ENCODE data around the gene CERS6. TPM values are rescaled to one million over a fixed set of nuclear protein-coding genes. Genes with fewer than 3 reads are reported as not detected.

CERS6 gene
- total and polyA plus RNA-seq, 10 of the 15 experiments (the other 5 are each of a cell fraction or from before 2014, with no cell fraction given) = 1.3 to 20.4 (median 14.1) TPM

- TF ChIP-seq BCL3 (IDR thresholded peaks at IDR 0.05; ENCODE audit: borderline replicate concordance, insufficient read depth, low read depth, low read length, poor library complexity, severe bottlenecking) (no peak), SMARCA5 (IDR thresholded peaks at IDR 0.05) (no peak), RB1 (IDR thresholded peaks at IDR 0.05; ENCODE audit: borderline replicate concordance) (no peak), EZH2 (IDR thresholded peaks at IDR 0.05; ENCODE audit: borderline replicate concordance, control insufficient read depth, low read depth, low read length) (no peak)
Observed at GRCh38 chr2:168798888-168799410, 342.9 kb downstream of the CERS6 start (continued).

- RAD21 ChIA-PET (ENCODE audit: unreplicated experiment) = no interaction called here
- no peaks in the 10 kb centered on the region for H3K4me1 ChIP-seq (ENCODE audit: control insufficient read depth, insufficient read depth, low read length)
- intact Hi-C loops (cut with micrococcal nuclease; ENCODE audit: unreplicated experiment) = no loop called here
- H3K9me3 ChIP-seq (replicated peaks; ENCODE audit: control insufficient read depth, insufficient read depth, low read length) = no peaks in the 10 kb centered on the region
- ATAC-seq (no peak), DNase-seq (ENCODE audit: low read depth, low spot score) (no peak), FAIRE-seq (no peak)
- no peak overlapping the region for H3K4me3 ChIP-seq
- H3K9ac ChIP-seq (ENCODE audit: control insufficient read depth, insufficient read depth, low read length) = no peak overlapping the region
- H3K79me2 ChIP-seq (ENCODE audit: control insufficient read depth, insufficient read depth, low read length) = no peaks in the 10 kb centered on the region
- H3K27me3 ChIP-seq (replicated peaks in 1 of 2; ENCODE audit: control insufficient read depth in 2 of 2, insufficient read depth in 2 of 2, low read length in 1 of 2) = no peaks in the 10 kb centered on the region; a peak in 1 of 4 replicates
- H2AFZ ChIP-seq (ENCODE audit: control insufficient read depth, low read depth, low read length) = no peak overlapping the region
- in situ Hi-C loops (cut with MboI) = no loop called here
- no peak for TF ChIP-seq ATF3 (IDR thresholded peaks at IDR 0.05; ENCODE audit: borderline replicate concordance, extremely low read depth, low read depth, low read length)
- BruUV-seq (replicated peaks) = no TSS peak
- no peak overlapping the region for H3K27ac ChIP-seq (ENCODE audit: control insufficient read depth, insufficient read depth)
- SMC1A ChIA-PET (ENCODE audit: uncharacterized antibody, unreplicated experiment) = interaction anchor here (1.1 kb wide), 1 partner anchor 21 kb away, joined by 3 read pairs; no protein-coding TSS in a partner anchor
- CTCF ChIA-PET = no interaction called here
- H3K36me3 ChIP-seq (ENCODE audit: control insufficient read depth in 2 of 2, insufficient read depth in 2 of 2, low read length in 1 of 2) = no peaks in the 10 kb centered on the region
- H4K20me1 ChIP-seq (ENCODE audit: control insufficient read depth, insufficient read depth) = no peaks in the 10 kb centered on the region
- POLR2A ChIA-PET = no interaction called here
- no peak overlapping the region for H3K4me2 ChIP-seq (ENCODE audit: control insufficient read depth, insufficient read depth)
- WGBS (ENCODE audit: insufficient coverage, insufficient replicate concordance, low lambda C conversion rate, missing lambda C conversion rate) = 22% methylated on average over 2 of the region's 2 CpGs
Observed at GRCh38 chr2:168801471-168801870, 345.4 kb downstream of the CERS6 start.

Measured in GM12878 (cell line).